H9 (cell line): ENCODE measurements around the gene CTDNEP1. TPM values are rescaled to one million over a fixed set of nuclear protein-coding genes. Genes with fewer than 3 reads are reported as not detected.

Experiments
- DNase-seq: peaks from one replicate; pipeline ENCODE4 v3.0.0-alpha.2; 2017
- H2AFZ ChIP-seq: one replicate; pipeline ENCODE4 v1.6.1; 2013; ENCODE audit warnings: mild to moderate bottlenecking, low read length, control low read depth, moderate library complexity
- H2AK5ac ChIP-seq: 2 replicates; pipeline ENCODE4 v1.6.1; 2013; ENCODE audit warnings: low read length, control low read depth, mixed read lengths; ENCODE audit not compliant: insufficient read length
- H2BK120ac ChIP-seq: one replicate; pipeline ENCODE4 v1.6.1; 2013; ENCODE audit warnings: low read depth, mild to moderate bottlenecking, low read length, control low read depth, inconsistent platforms; ENCODE audit not compliant: poor library complexity, severe bottlenecking
- H2BK12ac ChIP-seq: 2 replicates; pipeline ENCODE4 v1.6.1; 2013; ENCODE audit warnings: low read length, control low read depth, mixed read lengths, low read depth; ENCODE audit not compliant: insufficient read length
- H2BK15ac ChIP-seq: 2 replicates; pipeline ENCODE4 v1.6.1; 2013; ENCODE audit warnings: low read depth, low read length, control low read depth
- H2BK20ac ChIP-seq: one replicate; pipeline ENCODE4 v1.6.1; 2013; ENCODE audit warnings: low read depth, mild to moderate bottlenecking, low read length, control low read depth, inconsistent platforms; ENCODE audit not compliant: poor library complexity, severe bottlenecking
- H2BK5ac ChIP-seq: 2 replicates; pipeline ENCODE4 v1.6.1; 2013; ENCODE audit warnings: low read length, control low read depth, mixed read lengths; ENCODE audit not compliant: insufficient read length
- H3K14ac ChIP-seq: 2 replicates; pipeline ENCODE4 v1.6.1; 2013; ENCODE audit warnings: low read length, control low read depth; ENCODE audit not compliant: insufficient read depth
- H3K18ac ChIP-seq: 2 replicates; pipeline ENCODE4 v1.6.1; 2013; ENCODE audit warnings: low read depth, mild to moderate bottlenecking, mixed read lengths, low read length, control low read depth; ENCODE audit not compliant: insufficient read length
- H3K23ac ChIP-seq: 2 replicates; pipeline ENCODE4 v1.6.1; 2013; ENCODE audit warnings: low read length, control low read depth, mixed read lengths, low read depth; ENCODE audit not compliant: insufficient read length
- H3K23me2 ChIP-seq: 2 replicates; pipeline ENCODE4 v1.6.1; 2013; ENCODE audit warnings: low read depth, mild to moderate bottlenecking, mixed read lengths, low read length, control low read depth; ENCODE audit not compliant: insufficient read length, poor library complexity, severe bottlenecking
- H3K27ac ChIP-seq: 2 replicates; pipeline ENCODE4 v1.5.1; 2013; ENCODE audit warnings: low read length, control low read depth, mixed read lengths, low read depth; ENCODE audit not compliant: insufficient read length
- H3K27me3 ChIP-seq: 2 replicates; pipeline ENCODE4 v1.6.1; 2013; ENCODE audit warnings: low read length, control low read depth, inconsistent platforms; ENCODE audit not compliant: insufficient read depth
- H3K4ac ChIP-seq: 2 replicates; pipeline ENCODE4 v1.6.1; 2013; ENCODE audit warnings: low read depth, mild to moderate bottlenecking, control low read depth, inconsistent platforms, low read length, moderate library complexity
- H3K4me1 ChIP-seq: 2 replicates; pipeline ENCODE4 v1.6.1; 2013; ENCODE audit warnings: low read length, control low read depth, inconsistent platforms; ENCODE audit not compliant: insufficient read depth
- H3K4me2 ChIP-seq: 2 replicates; pipeline ENCODE4 v1.6.1; 2013; ENCODE audit warnings: low read length, control low read depth, mixed read lengths; ENCODE audit not compliant: insufficient read length, insufficient read depth
- H3K56ac ChIP-seq: 2 replicates; pipeline ENCODE4 v1.6.1; 2013; ENCODE audit warnings: low read depth, mild to moderate bottlenecking, mixed read lengths, low read length, control low read depth; ENCODE audit not compliant: insufficient read length
- H3K79me1 ChIP-seq: 2 replicates; pipeline ENCODE4 v1.6.1; 2013; ENCODE audit warnings: low read depth, mild to moderate bottlenecking, moderate library complexity, low read length, control low read depth, inconsistent platforms; ENCODE audit not compliant: insufficient read depth, poor library complexity, severe bottlenecking
- H3K79me2 ChIP-seq: 2 replicates; pipeline ENCODE4 v1.6.1; 2013; ENCODE audit warnings: low read length, control low read depth, inconsistent platforms; ENCODE audit not compliant: insufficient read depth
- H3K9ac ChIP-seq: 2 replicates; pipeline ENCODE4 v1.6.1; 2013; ENCODE audit warnings: low read length, control low read depth, mixed read lengths; ENCODE audit not compliant: insufficient read length; ENCODE audit errors: extremely low read depth
- H3K9me3 ChIP-seq: one replicate; pipeline ENCODE4 v1.6.1; 2013; ENCODE audit warnings: low read depth, low read length, inconsistent platforms; ENCODE audit not compliant: control insufficient read depth
- H3T11ph ChIP-seq: one replicate; pipeline ENCODE4 v1.6.1; 2013; ENCODE audit warnings: mild to moderate bottlenecking, low read length, control low read depth, inconsistent platforms
- H4K20me1 ChIP-seq: one replicate; pipeline ENCODE4 v1.6.1; 2013; ENCODE audit not compliant: control insufficient read depth, insufficient read length, insufficient read depth
- H4K5ac ChIP-seq: 2 replicates; pipeline ENCODE4 v1.6.1; 2013; ENCODE audit warnings: low read depth, mild to moderate bottlenecking, mixed read lengths, low read length, control low read depth; ENCODE audit not compliant: insufficient read length
- H4K8ac ChIP-seq: replicated peaks from 2 replicates; pipeline ENCODE4 v1.6.1; 2013; ENCODE audit warnings: low read length, control low read depth, mixed read lengths, low read depth; ENCODE audit not compliant: insufficient read length
- H4K91ac ChIP-seq: 2 replicates; pipeline ENCODE4 v1.6.1; 2013; ENCODE audit warnings: low read depth, mild to moderate bottlenecking, moderate library complexity, mixed read lengths, low read length, control low read depth; ENCODE audit not compliant: insufficient read length
- H3K27ac Mint-ChIP-seq, 3 experiments: 2 replicates in 2 of 3; 3 replicates in 1 of 3; pipeline ENCODE4 v1.8.0; 2020 to 2021; ENCODE audit warnings: mixed read lengths in 3 of 3, mild to moderate bottlenecking in 1 of 3, moderate library complexity in 1 of 3
- H3K27me3 Mint-ChIP-seq: 2 replicates; pipeline ENCODE4 v1.8.0; 2021; ENCODE audit warnings: low read depth, mild to moderate bottlenecking, moderate library complexity, mixed read lengths
- H3K36me3 Mint-ChIP-seq, 3 experiments: 2 replicates in 2 of 3; 3 replicates in 1 of 3; pipeline ENCODE4 v1.8.0; 2020 to 2021; ENCODE audit warnings: low read depth in 3 of 3, mixed read lengths in 3 of 3; ENCODE audit not compliant: insufficient read depth in 1 of 3
- H3K4me1 Mint-ChIP-seq, 2 experiments: 2 replicates each; pipeline ENCODE4 v1.8.0; 2020; ENCODE audit warnings: mixed read lengths in 2 of 2
- H3K4me3 Mint-ChIP-seq, 2 experiments: 2 replicates in 1 of 2; 3 replicates in 1 of 2; pipeline ENCODE4 v1.8.0; 2020 to 2021; ENCODE audit warnings: mild to moderate bottlenecking in 2 of 2, mixed read lengths in 2 of 2, moderate library complexity in 1 of 2
- H3K9me3 Mint-ChIP-seq, 2 experiments: 2 replicates in 1 of 2; 3 replicates in 1 of 2; pipeline ENCODE4 v1.8.0; 2020; ENCODE audit warnings: mild to moderate bottlenecking in 2 of 2, mixed read lengths in 2 of 2, moderate library complexity in 1 of 2
- CTCF ChIP-seq: fragments of 200-600 bp; sonication (generic); conservative IDR thresholded peaks from 3 replicates; pipeline ENCODE4 v1.8.0; 2021; ENCODE audit warnings: antibody characterized with exemption, mild to moderate bottlenecking
- WGBS: extraction: QIAGEN DNeasy Blood & Tissue Kit; methylation state at CpG from one replicate; pipeline ENCODE4 v1.1.7; 2013; ENCODE audit warnings: missing lambda C conversion rate, low lambda C conversion rate, mixed read lengths; ENCODE audit not compliant: insufficient read length; ENCODE audit errors: extremely low coverage; 5-methylcytosine and 5-hydroxymethylcytosine counted together
- total RNA-seq: library from RNA; stranded (reverse); gene quantifications from 2 replicates; pipeline ENCODE4 v1.2.1, GENCODE V29; 2021

Gene CTDNEP1
- total RNA-seq, 1 experiment from 2014 or later: 134 TPM

- no peak overlapping the region for H3K4me2 ChIP-seq
- no peak overlapping the region for H2BK12ac ChIP-seq
- H3K27ac ChIP-seq: no peak overlapping the region
- no peak overlapping the region for H3K18ac ChIP-seq
- H2AK5ac ChIP-seq: no peak overlapping the region
- H3K27me3 Mint-ChIP-seq: peaks cover 1% of the 10 kb centered on the region; the same call in 1 of the 2 replicates
- H3K79me2 ChIP-seq: peaks cover 3% of the 10 kb centered on the region; the same call in 1 of the 2 replicates
- H4K91ac ChIP-seq: no peak overlapping the region
- H3K23ac ChIP-seq: no peak overlapping the region
- no peak overlapping the region for H3K14ac ChIP-seq
- H3K79me1 ChIP-seq: peaks cover 7% of the 10 kb centered on the region
- no peak overlapping the region for H4K5ac ChIP-seq
- H2BK5ac ChIP-seq: no peak overlapping the region
- H3K36me3 Mint-ChIP-seq: peaks cover 37 to 82% (median 81%) of the 10 kb centered on the region in 3 experiments; a peak in 6 of 7 replicates
- no peaks in the 10 kb centered on the region; a peak in 1 of 5 replicates for H3K9me3 Mint-ChIP-seq
- H2BK15ac ChIP-seq: no peak overlapping the region
- no peak overlapping the region for H2AFZ ChIP-seq
- no peak overlapping the region for H3T11ph ChIP-seq
- no peaks in the 10 kb centered on the region for H3K9me3 ChIP-seq
- H4K20me1 ChIP-seq: no peaks in the 10 kb centered on the region
- H3K23me2 ChIP-seq: no peaks in the 10 kb centered on the region
- H3K56ac ChIP-seq: no peak overlapping the region
- no peak overlapping the region for H2BK20ac ChIP-seq
- peaks cover 4 to 7% of the 10 kb centered on the region in 2 experiments for H3K4me1 Mint-ChIP-seq
- no peak for TF ChIP-seq CTCF
- no peak overlapping the region for H3K27ac Mint-ChIP-seq
- no peak overlapping the region for H3K9ac ChIP-seq
- no peak overlapping the region for H3K4ac ChIP-seq
- no peaks in the 10 kb centered on the region for H3K27me3 ChIP-seq
- no peak overlapping the region for H4K8ac ChIP-seq
- no peak for DNase-seq
- no CpG with 5 or more reads among the region's 31 CpGs for WGBS
- H3K4me3 Mint-ChIP-seq: no peak overlapping the region
- no peaks in the 10 kb centered on the region for H3K4me1 ChIP-seq
- no peak overlapping the region for H2BK120ac ChIP-seq
Observed at GRCh38 chr17:7226721-7227710, 24.5 kb downstream of the CTDNEP1 start.
